GM12875 (cell line): ENCODE results near the gene KRTAP10-9.
"Not testable (repeated sequence)": the region's sequence is repeated elsewhere in the genome, so short reads cannot be mapped to it uniquely, and the experiment has no call there.

ENCODE experiments used
- H3K4me3 ChIP-seq: one replicate; pipeline ENCODE4 v1.5.1; 2011; ENCODE audit warnings: low read depth, low read length, control low read depth
- TF ChIP-seq, protein P1 (sequence below): IDR thresholded peaks from 2 replicates; pipeline ENCODE4 v1.5.1; 2011; ENCODE audit warnings: low read depth, mild to moderate bottlenecking, control low read depth, inconsistent platforms, low read length, moderate library complexity, borderline replicate concordance; ENCODE audit not compliant: insufficient read depth

Gene KRTAP10-9

DNA sequence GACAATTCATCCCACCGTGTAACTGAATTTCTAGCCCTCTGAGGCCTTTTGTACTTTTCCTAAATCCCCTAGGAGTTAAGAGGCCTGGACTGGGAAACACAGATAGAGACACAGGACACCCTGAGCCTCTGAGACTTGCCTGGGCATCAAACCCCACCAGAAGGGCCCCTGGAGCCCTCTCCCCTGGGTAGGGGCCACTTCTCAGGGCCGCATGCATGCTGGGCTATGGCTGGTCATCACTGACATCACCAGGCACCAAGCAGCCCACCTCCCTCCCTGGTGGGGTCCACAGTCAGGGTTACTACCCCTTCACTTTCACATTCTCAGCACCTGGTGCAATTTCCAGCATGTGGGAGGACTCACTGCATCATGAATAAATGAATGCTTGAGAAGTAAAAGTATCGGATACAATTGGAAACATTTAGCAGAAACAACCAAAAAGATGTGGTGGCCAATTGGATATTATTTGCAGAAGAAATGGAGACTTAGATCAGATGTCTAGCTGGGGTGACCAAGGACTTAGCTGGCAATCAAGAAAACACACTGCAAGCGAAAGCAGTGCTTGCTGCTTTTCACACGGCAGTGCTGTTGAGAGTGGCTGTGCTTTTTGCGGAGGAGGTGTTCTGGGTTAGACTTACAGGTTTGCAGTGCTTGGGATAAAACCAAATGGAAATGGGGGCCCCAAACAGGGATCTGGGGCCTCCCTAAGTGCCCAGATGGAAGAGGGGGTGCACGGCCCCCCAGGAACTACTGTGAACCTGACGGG lies 27.4 kb upstream of the KRTAP10-9 start:
- H3K4me3 ChIP-seq: no peak overlapping the region
- TF ChIP-seq, protein P1, sequence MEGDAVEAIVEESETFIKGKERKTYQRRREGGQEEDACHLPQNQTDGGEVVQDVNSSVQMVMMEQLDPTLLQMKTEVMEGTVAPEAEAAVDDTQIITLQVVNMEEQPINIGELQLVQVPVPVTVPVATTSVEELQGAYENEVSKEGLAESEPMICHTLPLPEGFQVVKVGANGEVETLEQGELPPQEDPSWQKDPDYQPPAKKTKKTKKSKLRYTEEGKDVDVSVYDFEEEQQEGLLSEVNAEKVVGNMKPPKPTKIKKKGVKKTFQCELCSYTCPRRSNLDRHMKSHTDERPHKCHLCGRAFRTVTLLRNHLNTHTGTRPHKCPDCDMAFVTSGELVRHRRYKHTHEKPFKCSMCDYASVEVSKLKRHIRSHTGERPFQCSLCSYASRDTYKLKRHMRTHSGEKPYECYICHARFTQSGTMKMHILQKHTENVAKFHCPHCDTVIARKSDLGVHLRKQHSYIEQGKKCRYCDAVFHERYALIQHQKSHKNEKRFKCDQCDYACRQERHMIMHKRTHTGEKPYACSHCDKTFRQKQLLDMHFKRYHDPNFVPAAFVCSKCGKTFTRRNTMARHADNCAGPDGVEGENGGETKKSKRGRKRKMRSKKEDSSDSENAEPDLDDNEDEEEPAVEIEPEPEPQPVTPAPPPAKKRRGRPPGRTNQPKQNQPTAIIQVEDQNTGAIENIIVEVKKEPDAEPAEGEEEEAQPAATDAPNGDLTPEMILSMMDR: no peak

- not testable (repeated sequence) for H3K4me3 ChIP-seq
These were observed 26.5 kb upstream of the KRTAP10-9 start, which contains the start of gene KRTAP10-7 for GRCh38 chr21:44600118-44600978. Gene KRTAP10-7 (plus strand): TSS chr21:44600597. CDS start chr21:44600622, 25 bp downstream.

GRCh38 chr21:44601091-44601490 lies 25.8 kb upstream of the KRTAP10-9 start:
- H3K4me3 ChIP-seq: not testable (repeated sequence)

GRCh38 chr21:44601596-44602462 lies 25.1 kb upstream of the KRTAP10-9 start:
- TF ChIP-seq, protein P1: no peak
- no peak overlapping the region for H3K4me3 ChIP-seq

DNA sequence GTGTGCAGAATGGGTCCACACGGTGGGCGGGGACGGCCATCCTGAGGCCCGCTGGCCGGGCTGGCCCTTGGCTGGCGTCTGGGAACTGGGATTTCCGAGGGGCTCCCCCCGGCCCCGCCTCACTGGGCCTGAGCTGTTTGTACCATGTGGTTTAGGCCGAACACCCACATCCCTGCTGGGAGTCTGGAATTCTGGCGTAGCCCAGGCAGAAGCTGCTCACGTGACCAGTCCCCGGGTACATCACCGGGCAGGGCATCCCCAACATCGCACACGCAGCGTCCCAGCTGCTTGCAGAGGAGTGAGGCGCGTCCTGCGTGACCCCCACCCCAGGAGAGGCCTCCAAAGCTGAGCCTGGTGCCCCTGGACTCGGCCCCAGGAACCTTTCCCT lies 24.4 kb upstream of the KRTAP10-9 start:
- TF ChIP-seq, protein P1: no peak

GRCh38 chr21:44603109-44603875 lies 23.6 kb upstream of the KRTAP10-9 start:
- TF ChIP-seq, protein P1: no peak
- no peak overlapping the region for H3K4me3 ChIP-seq

More for the DNA sequence above, 24.4 kb upstream of the KRTAP10-9 start:
- H3K4me3 ChIP-seq: no peak overlapping the region

- TF ChIP-seq, protein P1: no peak
- H3K4me3 ChIP-seq: no peak overlapping the region
These were observed 23.0 kb upstream of the KRTAP10-9 start for GRCh38 chr21:44603911-44604310.
